ENCODE data around the gene RPL26.
A peak's percentile ranks its signal among the peaks of the same experiment; 100 is the strongest.
"Not testable (repeated sequence)": the region's sequence is repeated elsewhere in the genome, so short reads cannot be mapped to it uniquely, and the experiment has no call there.

The RPL26 gene

DNA sequence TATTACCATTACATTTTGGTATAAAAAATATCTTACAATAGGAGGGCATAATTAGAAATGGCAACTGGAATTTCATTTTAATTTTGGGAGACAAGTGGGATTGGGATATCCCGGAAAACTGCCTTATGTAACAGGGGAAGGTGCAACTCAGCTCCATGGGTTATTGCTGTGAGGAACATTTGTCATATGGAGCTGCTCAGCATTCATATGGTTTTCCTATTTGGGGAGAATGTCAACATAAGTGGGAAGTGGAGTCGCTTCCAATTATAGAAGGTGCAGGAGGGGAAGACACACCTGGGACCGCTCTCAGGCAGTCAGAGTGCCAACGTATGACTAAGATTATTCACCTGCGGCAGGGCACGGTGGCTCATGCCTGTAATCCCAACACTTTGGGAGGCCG is 32.7 kb downstream of the RPL26 start:
- Mint-ChIP-seq H3K36me3 (ENCODE audit: low read depth) (no peaks in the 10 kb centered on the region), H3K27ac (no peak overlapping the region), H3K4me1 (peaks cover 5% of the 10 kb centered on the region), H3K4me3 (no peak overlapping the region), H3K9me3 (no peaks in the 10 kb centered on the region), H3K27me3 (ENCODE audit: low read depth) (peaks cover 7% of the 10 kb centered on the region)
- TF ChIP-seq, protein P1, sequence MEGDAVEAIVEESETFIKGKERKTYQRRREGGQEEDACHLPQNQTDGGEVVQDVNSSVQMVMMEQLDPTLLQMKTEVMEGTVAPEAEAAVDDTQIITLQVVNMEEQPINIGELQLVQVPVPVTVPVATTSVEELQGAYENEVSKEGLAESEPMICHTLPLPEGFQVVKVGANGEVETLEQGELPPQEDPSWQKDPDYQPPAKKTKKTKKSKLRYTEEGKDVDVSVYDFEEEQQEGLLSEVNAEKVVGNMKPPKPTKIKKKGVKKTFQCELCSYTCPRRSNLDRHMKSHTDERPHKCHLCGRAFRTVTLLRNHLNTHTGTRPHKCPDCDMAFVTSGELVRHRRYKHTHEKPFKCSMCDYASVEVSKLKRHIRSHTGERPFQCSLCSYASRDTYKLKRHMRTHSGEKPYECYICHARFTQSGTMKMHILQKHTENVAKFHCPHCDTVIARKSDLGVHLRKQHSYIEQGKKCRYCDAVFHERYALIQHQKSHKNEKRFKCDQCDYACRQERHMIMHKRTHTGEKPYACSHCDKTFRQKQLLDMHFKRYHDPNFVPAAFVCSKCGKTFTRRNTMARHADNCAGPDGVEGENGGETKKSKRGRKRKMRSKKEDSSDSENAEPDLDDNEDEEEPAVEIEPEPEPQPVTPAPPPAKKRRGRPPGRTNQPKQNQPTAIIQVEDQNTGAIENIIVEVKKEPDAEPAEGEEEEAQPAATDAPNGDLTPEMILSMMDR (IDR thresholded peaks at IDR 0.05; ENCODE audit: unreplicated experiment in 3 of 3): no peak

DNA sequence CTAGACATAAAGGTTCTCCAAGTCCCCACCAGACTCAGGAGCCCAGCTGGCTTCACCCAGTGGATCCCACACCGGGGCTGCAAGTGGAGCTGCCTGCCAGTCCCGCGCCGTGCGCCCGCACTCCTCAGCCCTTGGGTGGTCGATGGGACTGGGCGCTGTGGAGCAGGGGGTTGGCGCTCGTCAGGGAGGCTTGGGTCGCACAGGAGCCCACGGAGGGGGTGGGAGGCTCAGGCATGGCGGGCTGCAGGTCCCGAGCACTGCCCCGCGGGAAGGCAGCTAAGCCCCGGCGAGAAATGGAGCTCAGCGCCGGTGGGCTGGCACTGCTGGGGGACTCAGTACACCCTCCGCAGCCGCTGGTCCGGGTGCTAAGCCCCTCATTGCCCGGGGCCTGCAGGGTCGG is 36.0 kb downstream of the RPL26 start:
- H3K27me3 Mint-ChIP-seq (ENCODE audit: low read depth); H3K9me3 Mint-ChIP-seq; H3K4me1 Mint-ChIP-seq; H3K4me3 Mint-ChIP-seq; H3K27ac Mint-ChIP-seq; H3K36me3 Mint-ChIP-seq (ENCODE audit: low read depth): not testable (repeated sequence)

DNA sequence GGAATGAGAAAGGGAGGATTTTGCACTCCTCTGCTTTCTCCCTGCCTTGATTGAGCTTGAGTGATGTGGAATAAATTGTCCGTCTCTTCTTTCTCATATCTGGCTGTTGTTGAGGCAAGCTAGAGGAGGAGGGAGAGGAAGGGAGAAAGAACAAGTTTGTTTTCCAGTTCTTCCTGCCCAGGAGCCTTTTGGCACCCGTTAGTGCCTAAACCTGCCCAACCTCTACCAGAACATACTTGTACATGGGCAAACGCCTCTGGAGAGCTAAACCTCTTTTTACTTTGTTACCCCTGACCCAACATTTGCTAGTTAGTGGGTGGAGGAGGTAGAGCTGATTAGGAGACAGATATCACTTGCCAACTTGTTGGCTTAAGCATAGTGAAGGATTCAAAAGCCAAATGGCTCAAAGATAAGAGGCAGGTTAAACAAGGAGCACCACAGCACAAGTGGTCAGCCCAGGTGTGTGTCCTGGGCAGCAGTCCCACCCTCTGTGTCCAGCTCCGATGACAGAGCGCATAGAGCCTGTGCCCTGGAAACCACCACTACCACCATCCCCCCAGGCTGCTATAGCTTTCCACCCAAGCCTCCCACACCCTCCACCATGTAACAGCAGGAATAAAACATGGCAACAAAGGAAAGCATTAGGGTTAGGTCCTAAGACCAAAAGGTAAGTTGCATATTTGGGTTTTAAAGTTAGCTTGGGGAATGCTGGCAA is 36.9 kb downstream of the RPL26 start:
- peaks cover 7% of the 10 kb centered on the region for H3K27me3 Mint-ChIP-seq (ENCODE audit: low read depth)
- TF ChIP-seq, protein P1 (IDR thresholded peaks at IDR 0.05; ENCODE audit: unreplicated experiment in 3 of 3): no peak
- H3K9me3 Mint-ChIP-seq: no peaks in the 10 kb centered on the region
- H3K4me1 Mint-ChIP-seq: no peaks in the 10 kb centered on the region
- H3K36me3 Mint-ChIP-seq (ENCODE audit: low read depth): no peaks in the 10 kb centered on the region
- H3K27ac Mint-ChIP-seq: no peak overlapping the region
- no peak overlapping the region for H3K4me3 Mint-ChIP-seq

DNA sequence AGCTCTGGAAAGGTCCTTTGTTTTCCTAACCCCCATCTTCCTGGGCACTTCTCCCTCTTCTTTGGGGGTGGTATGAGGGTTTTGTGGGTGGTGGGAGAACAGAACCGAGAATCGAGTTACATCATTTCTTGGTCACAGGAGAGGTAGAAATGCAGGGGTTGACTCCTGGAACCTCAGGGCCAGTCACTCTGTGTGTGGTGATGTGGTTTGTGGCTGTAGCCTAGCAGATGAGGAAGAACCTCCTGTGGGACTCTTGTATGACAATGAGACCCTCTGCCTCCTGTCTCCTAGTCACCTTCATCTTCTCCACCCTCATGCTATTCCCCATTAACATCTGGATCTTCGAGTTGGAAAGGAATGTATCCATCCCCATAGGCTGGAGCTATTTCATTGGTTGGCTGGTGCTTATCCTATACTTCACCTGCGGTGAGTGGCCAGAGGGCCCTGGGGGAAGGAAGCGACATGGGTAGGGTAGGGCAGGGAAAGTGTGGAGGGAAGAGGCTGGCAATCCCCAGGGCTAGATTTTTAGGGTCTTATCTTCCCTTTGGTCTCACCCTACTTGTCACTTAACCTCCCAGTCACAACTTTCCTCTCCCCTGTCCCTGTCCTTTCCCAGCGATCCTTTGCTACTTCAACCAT is 37.8 kb downstream of the RPL26 start:
- Mint-ChIP-seq H3K4me1 (no peaks in the 10 kb centered on the region), H3K27me3 (ENCODE audit: low read depth) (peaks cover 4% of the 10 kb centered on the region), H3K4me3 (no peak overlapping the region)

DNA sequence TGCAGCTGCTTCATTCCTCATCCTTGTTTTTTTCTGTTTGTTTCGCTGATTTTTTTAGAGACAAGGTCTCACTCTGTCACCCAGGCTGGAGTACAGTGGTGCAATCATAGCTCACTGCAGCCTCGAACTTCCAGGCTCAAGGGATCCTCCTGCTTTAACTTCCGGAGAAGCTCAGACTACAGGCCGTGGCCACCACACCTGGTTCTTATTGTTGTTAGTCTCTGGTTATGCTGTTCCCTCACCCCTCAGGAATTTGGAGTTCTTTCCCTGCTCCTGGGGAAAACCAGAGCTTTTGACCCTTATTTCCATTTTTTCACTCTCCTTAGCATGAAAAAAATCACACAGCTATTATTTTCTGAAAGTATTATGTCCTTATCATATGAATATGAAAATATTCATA is 41.5 kb downstream of the RPL26 start:
- H3K27ac Mint-ChIP-seq: peak overlapping the region in 1 of 3 experiments; percentile 64
- TF ChIP-seq, protein P1 (IDR thresholded peaks at IDR 0.05; ENCODE audit: unreplicated experiment in 3 of 3): no peak

More for the DNA sequence above, 37.8 kb downstream of the RPL26 start:
- Mint-ChIP-seq H3K36me3 (ENCODE audit: low read depth) (no peaks in the 10 kb centered on the region), H3K9me3 (no peaks in the 10 kb centered on the region), H3K27ac (no peak overlapping the region)
- TF ChIP-seq, protein P1 (IDR thresholded peaks at IDR 0.05; ENCODE audit: unreplicated experiment in 3 of 3): no peak

DNA sequence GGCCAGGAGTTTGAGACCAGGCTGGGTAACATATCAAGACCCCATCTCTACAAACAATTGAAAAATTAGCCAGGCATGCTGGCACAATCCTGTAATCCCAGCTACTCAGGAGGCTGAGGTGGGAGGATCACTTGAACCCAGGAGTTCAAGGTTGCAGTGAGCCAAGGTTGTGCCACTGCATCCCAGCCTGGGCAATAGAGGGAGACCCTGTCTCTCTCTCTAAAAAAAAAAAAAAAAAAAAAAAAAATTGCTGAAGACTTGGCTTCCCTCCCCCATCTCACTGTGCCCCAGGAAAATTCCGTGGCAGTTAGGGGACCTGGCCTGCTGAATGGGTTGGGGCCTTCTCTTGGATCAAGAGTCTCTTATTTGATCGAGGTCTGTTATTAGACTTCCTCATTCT is 43.5 kb downstream of the RPL26 start, which contains the start of gene ODF4:
TSS of gene ODF4 (plus strand) at position 301 of the 400 bp plus-strand sequence. CDS start 212 bp downstream, outside the sequence.
- Mint-ChIP-seq H3K27me3 (ENCODE audit: low read depth) (peaks cover 4% of the 10 kb centered on the region), H3K9me3 (no peaks in the 10 kb centered on the region), H3K4me1 (peaks cover 6% of the 10 kb centered on the region), H3K36me3 (ENCODE audit: low read depth) (no peaks in the 10 kb centered on the region), H3K27ac (no peak within 1 kb of the TSS), H3K4me3 (no peak within 1 kb of the TSS)
- TF ChIP-seq, protein P1 (IDR thresholded peaks at IDR 0.05; ENCODE audit: unreplicated experiment in 3 of 3): no peak

More for the DNA sequence above, 41.5 kb downstream of the RPL26 start:
- Mint-ChIP-seq H3K9me3 (no peaks in the 10 kb centered on the region), H3K4me3 (no peak overlapping the region), H3K36me3 (ENCODE audit: low read depth) (no peaks in the 10 kb centered on the region), H3K4me1 (peaks cover 6% of the 10 kb centered on the region), H3K27me3 (ENCODE audit: low read depth) (peaks cover 4% of the 10 kb centered on the region)

Data from nephron (organoid).